ENCODE measurements around the gene CCDC97.
"Not testable (repeated sequence)": the region's sequence is repeated elsewhere in the genome, so short reads cannot be mapped to it uniquely, and the experiment has no call there.

DNA sequence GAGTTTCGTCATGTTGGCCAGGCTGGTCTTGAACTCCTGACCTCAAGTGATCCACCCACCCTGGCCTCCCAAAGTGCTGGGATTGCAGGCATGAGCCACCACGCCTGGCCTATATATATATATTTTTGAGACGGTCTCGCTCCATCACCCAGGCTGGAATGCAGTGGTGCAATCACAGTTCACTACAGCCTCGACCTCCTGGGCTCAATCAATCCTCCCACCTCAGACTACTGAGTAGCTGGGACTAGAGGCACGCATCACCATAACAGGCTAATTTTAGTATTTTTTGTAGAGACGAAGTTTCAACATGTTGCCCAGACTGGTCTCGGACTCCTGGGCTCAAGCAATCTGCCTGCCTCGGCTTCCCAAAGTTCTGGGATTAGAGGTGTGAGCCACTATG is 36.9 kb downstream of the CCDC97 start:
- not testable (repeated sequence) for TF ChIP-seq POLR2A (IDR thresholded peaks at IDR 0.05; ENCODE audit: low read depth)
- TF ChIP-seq, protein P1, sequence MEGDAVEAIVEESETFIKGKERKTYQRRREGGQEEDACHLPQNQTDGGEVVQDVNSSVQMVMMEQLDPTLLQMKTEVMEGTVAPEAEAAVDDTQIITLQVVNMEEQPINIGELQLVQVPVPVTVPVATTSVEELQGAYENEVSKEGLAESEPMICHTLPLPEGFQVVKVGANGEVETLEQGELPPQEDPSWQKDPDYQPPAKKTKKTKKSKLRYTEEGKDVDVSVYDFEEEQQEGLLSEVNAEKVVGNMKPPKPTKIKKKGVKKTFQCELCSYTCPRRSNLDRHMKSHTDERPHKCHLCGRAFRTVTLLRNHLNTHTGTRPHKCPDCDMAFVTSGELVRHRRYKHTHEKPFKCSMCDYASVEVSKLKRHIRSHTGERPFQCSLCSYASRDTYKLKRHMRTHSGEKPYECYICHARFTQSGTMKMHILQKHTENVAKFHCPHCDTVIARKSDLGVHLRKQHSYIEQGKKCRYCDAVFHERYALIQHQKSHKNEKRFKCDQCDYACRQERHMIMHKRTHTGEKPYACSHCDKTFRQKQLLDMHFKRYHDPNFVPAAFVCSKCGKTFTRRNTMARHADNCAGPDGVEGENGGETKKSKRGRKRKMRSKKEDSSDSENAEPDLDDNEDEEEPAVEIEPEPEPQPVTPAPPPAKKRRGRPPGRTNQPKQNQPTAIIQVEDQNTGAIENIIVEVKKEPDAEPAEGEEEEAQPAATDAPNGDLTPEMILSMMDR (IDR thresholded peaks at IDR 0.05) = not testable (repeated sequence)

Data from esophagus muscularis mucosa (tissue), 3 donors.